Body of pancreas (tissue), 4 donors: ENCODE measurements around the gene NUP210. TPM values are rescaled to one million over a fixed set of nuclear protein-coding genes. Genes with fewer than 3 reads are reported as not detected.

Experiments used
- ATAC-seq: fragments of 150-250 bp; one replicate; pipeline ENCODE4 v1.9.1; 2016
- DNase-seq, 4 donors: peaks; one replicate each; pipeline ENCODE4 v3.0.0-alpha.2; 2019
- H3K27ac ChIP-seq, 4 donors: fragments of 200-600 bp; sonication (generic); 1 replicate in 3 of 4; 2 replicates in 1 of 4; pipeline versions ENCODE4 v1.5.1 to v1.6.1; 2016 to 2019; ENCODE audit warnings: mild to moderate bottlenecking in 1 of 4, mixed read lengths in 1 of 4, moderate library complexity in 1 of 4
- H3K27me3 ChIP-seq, 2 donors: fragments of 200-600 bp; sonication (generic); one replicate each; pipeline ENCODE4 v1.6.0; 2016; ENCODE audit warnings: mild to moderate bottlenecking in 1 of 2
- H3K36me3 ChIP-seq, 2 donors: fragments of 200-600 bp; sonication (generic); replicated peaks in 1 of 2; 2 replicates each; pipeline ENCODE4 v1.5.1; 2016; ENCODE audit warnings: low read depth in 2 of 2; ENCODE audit not compliant: insufficient read depth in 1 of 2
- H3K4me1 ChIP-seq: fragments of 200-600 bp; sonication (generic); one replicate; pipeline ENCODE4 v1.6.0; 2016
- H3K4me3 ChIP-seq, 2 donors: fragments of 200-600 bp; sonication (generic); 1 replicate in 1 of 2; 2 replicates in 1 of 2; pipeline ENCODE4 v1.5.1; 2016 to 2019
- H3K9me3 ChIP-seq, 3 donors: fragments of 200-600 bp; sonication (generic); 1 replicate in 2 of 3; 2 replicates in 1 of 3; pipeline ENCODE4 v1.5.1; 2016
- POLR2A ChIP-seq, 3 donors: fragments of 450-650 bp; IDR thresholded peaks; one replicate each; pipeline ENCODE4 v1.6.1; 2016; ENCODE audit warnings: antibody characterized with exemption in 3 of 3, mild to moderate bottlenecking in 2 of 3
- WGBS, 2 donors: methylation state at CpG; one replicate each; pipeline ENCODE4 v1.1.5; 2017; 5-methylcytosine and 5-hydroxymethylcytosine counted together
- intact Hi-C: fragments of 100-400 bp; cut with DNase I; formaldehyde crosslinking; loops from one replicate; pipeline ENCODE4 v1.15.1; 2023
- total RNA-seq, 2 donors: library from RNA; depleted of rRNA; stranded (reverse); fragments of >200 nt; gene quantifications; one replicate each; pipeline ENCODE4 v1.1.0, GENCODE V29; 2016
- TF ChIP-seq, protein P1 (sequence below), 7 experiments: fragments of 450-650 bp in 4 of 7; fragments of 200-600 bp in 3 of 7; sonication (generic) in 3 of 7; IDR thresholded peaks; one replicate each; pipeline ENCODE4 v1.5.1; 2016 to 2019; ENCODE audit warnings: antibody characterized with exemption in 7 of 7

NUP210 gene
- total RNA-seq, 2 donors from 2014 or later: 16.3 to 19.1 TPM

DNA sequence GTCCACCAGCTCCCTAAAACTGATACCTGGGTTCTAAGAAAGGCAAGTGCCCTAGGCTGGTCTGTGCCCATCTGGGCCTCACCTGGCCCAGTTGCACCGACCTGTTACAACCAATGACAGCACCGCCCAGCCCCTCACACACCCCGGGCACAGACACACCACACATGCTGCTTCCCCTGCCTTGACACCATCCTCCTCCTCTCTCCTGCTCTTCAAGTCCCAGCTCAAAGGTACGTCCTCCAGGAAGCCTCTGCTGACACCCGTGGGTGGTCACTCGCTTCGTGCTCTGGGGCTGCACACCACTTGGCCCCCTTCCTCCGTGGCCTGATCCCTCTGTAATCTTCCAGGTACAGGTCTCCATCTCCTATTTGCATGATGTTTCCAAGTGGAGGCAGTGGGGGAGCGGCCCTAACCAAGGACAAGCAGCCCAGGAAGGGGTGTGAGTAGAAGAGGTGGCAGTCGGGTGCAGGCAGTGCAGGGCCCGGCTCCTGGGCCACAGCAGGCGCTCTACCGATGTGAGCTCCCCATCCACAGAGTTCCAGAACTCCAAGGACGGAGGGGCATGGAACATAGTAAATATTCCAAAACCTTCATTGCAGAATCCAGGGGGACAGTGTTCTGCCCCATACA lies 144.6 kb downstream of the NUP210 start:
- intact Hi-C loops: no loop called here
- Histone ChIP-seq H3K27me3 (no peaks in the 10 kb centered on the region), H3K4me3 (no peak overlapping the region), H3K27ac (no peak overlapping the region), H3K36me3 (no peaks in the 10 kb centered on the region), H3K4me1 (no peaks in the 10 kb centered on the region), H3K9me3 (no peaks in the 10 kb centered on the region)
- WGBS, 2 donors: 86 to 87% methylated on average over 13 to 14 of the region's 14 CpGs
- no peak for TF ChIP-seq POLR2A (IDR thresholded peaks at IDR 0.05)
- TF ChIP-seq, protein P1, sequence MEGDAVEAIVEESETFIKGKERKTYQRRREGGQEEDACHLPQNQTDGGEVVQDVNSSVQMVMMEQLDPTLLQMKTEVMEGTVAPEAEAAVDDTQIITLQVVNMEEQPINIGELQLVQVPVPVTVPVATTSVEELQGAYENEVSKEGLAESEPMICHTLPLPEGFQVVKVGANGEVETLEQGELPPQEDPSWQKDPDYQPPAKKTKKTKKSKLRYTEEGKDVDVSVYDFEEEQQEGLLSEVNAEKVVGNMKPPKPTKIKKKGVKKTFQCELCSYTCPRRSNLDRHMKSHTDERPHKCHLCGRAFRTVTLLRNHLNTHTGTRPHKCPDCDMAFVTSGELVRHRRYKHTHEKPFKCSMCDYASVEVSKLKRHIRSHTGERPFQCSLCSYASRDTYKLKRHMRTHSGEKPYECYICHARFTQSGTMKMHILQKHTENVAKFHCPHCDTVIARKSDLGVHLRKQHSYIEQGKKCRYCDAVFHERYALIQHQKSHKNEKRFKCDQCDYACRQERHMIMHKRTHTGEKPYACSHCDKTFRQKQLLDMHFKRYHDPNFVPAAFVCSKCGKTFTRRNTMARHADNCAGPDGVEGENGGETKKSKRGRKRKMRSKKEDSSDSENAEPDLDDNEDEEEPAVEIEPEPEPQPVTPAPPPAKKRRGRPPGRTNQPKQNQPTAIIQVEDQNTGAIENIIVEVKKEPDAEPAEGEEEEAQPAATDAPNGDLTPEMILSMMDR (IDR thresholded peaks at IDR 0.05): no peak
- DNase-seq (peak in 1 of 4 donors; percentile 1), ATAC-seq (no peak)

DNA sequence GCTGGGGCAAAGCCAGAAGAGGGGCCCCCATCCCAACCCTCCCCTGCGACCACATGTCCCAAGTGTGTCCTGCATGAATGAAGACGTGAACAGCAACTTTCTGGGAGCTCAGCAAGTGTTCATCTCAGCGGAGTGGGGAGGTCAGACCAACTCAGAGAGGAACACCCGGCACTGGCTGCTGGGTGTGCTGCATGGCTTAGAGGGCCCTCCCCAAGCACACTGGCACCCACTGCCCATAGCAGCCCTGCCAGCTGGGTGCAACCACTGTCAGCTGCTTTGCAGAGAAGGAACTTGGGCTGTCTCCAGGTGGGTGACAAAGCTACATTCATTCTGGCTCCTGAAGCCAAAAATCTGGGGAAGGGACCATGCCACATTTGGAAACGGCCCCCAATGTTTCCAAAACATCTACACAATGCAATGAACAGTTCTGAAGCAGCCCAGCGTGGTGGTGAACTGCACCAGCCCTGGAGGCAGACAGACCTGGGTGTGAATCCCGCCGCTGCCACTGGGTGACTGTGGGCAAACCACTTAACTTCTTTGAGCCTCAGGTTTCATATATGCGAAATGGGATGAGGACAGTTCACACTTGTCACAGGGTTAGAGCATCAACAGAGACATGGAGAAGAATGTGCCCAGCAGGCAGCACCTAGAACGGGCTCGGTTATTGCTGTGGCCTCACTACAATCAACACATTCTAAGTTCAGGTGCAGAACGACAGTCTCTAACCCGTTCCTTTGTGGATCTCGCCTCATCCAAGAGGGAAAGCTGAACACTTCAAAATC lies 145.4 kb downstream of the NUP210 start:
- Histone ChIP-seq H3K36me3 (no peaks in the 10 kb centered on the region), H3K4me3 (no peak overlapping the region), H3K9me3 (no peaks in the 10 kb centered on the region), H3K27ac (no peak overlapping the region), H3K27me3 (no peaks in the 10 kb centered on the region), H3K4me1 (no peaks in the 10 kb centered on the region)
- intact Hi-C loops: no loop called here
- no peak for ATAC-seq
- WGBS, 2 donors: 76 to 86% methylated on average over 8 to 13 of the region's 14 CpGs
- TF ChIP-seq POLR2A (IDR thresholded peaks at IDR 0.05): no peak
- TF ChIP-seq, protein P1 (IDR thresholded peaks at IDR 0.05): no peak
- DNase-seq: peak in 1 of 4 donors; percentile 4

DNA sequence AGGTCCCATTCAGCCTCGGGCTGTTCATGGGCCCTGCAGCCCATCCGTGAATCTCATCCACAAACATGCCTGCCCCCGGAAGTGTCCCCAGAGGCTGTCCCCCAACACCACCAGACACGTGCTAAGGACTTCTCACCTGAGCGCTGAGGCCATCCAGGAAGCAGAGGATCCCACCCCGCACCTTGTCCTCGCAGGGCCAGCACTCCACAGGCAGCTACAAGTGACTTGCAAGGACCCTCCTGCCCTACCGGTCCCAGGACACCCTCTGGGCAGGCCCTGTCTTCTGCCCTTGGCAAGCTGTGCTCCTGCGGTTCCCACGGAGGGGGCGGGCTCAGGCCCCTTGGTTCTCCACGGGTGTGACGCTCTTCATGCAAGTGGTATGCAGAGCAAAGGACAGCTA lies 146.0 kb downstream of the NUP210 start:
- TF ChIP-seq POLR2A (IDR thresholded peaks at IDR 0.05): no peak
- TF ChIP-seq, protein P1 (IDR thresholded peaks at IDR 0.05): no peak
- WGBS, 2 donors: 75 to 86% methylated on average over 10 to 11 of the region's 13 CpGs
- H3K27me3 ChIP-seq: no peaks in the 10 kb centered on the region
- DNase-seq: peak in 1 of 4 donors; percentile 3
- intact Hi-C loops: no loop called here
- no peaks in the 10 kb centered on the region for H3K4me1 ChIP-seq
- no peaks in the 10 kb centered on the region for H3K36me3 ChIP-seq
- no peak overlapping the region for H3K27ac ChIP-seq
- no peak for ATAC-seq
- no peak overlapping the region for H3K4me3 ChIP-seq
- H3K9me3 ChIP-seq: no peaks in the 10 kb centered on the region

DNA sequence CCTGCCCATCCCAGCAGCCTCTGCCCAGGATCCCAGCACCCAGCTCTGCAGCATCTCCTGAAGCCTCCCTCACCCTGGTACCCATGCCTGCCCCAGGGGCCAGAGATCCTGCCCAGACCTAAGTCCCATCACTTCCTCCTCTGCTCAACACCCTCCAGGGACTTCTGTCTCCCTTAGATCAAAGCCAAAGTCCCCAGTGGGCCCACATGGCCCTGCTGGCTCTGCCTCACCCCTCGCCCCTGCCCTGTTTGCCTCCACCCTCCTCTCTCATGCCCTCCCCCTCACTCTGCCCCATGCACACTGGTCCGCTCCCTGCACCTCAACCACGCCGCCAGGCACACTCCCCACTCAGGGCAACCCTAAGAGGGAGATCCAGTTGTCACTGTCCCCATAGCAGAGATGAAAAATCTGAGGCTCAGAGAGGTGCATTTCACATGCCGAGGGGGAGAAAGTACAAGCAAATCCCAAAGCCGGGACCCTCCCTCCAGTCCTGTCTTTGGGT lies 146.5 kb downstream of the NUP210 start:
- Histone ChIP-seq H3K4me3 (no peak overlapping the region), H3K9me3 (no peaks in the 10 kb centered on the region), H3K36me3 (no peaks in the 10 kb centered on the region), H3K27me3 (no peaks in the 10 kb centered on the region), H3K4me1 (no peaks in the 10 kb centered on the region), H3K27ac (no peak overlapping the region)
- DNase-seq: peak in 1 of 4 donors; percentile 3
- TF ChIP-seq, protein P1 (IDR thresholded peaks at IDR 0.05): no peak
- TF ChIP-seq POLR2A (IDR thresholded peaks at IDR 0.05): no peak
- intact Hi-C loops: no loop called here
- no peak for ATAC-seq
- WGBS, 2 donors: 79 to 98% methylated on average over 6 of the region's 6 CpGs
